Mucosa of descending colon (tissue), 3 donors: ENCODE data around the gene C2orf49. TPM values are rescaled to one million over a fixed set of nuclear protein-coding genes. Genes with fewer than 3 reads are reported as not detected.

ENCODE experiments used
- ATAC-seq: fragments of 200-7000 bp; cut with Tn5 transposase; one replicate; pipeline ENCODE4 v1.9.1; 2020; ENCODE audit warnings: mild to moderate bottlenecking, moderate library complexity
- DNase-seq, 3 donors: peaks; one replicate each; pipeline ENCODE4 v3.0.0-alpha.2; 2020
- H3K36me3 ChIP-seq: fragments of 200-600 bp; one replicate; pipeline ENCODE4 v1.8.0; 2021; ENCODE audit warnings: low read depth, mild to moderate bottlenecking
- H3K4me1 ChIP-seq: fragments of 200-600 bp; one replicate; pipeline ENCODE4 v1.8.0; 2021; ENCODE audit warnings: low read depth, mild to moderate bottlenecking
- H3K4me3 ChIP-seq: fragments of 200-600 bp; one replicate; pipeline ENCODE4 v1.8.0; 2021; ENCODE audit warnings: mild to moderate bottlenecking
- H3K9me3 ChIP-seq: fragments of 200-600 bp; one replicate; pipeline ENCODE4 v1.8.0; 2021; ENCODE audit warnings: mild to moderate bottlenecking
- CTCF ChIP-seq: fragments of 200-600 bp; IDR thresholded peaks from one replicate; pipeline ENCODE4 v1.8.0; 2022; ENCODE audit warnings: antibody characterized with exemption, mild to moderate bottlenecking
- intact Hi-C, 2 donors: fragments of 100-400 bp; cut with DNase I in 1 of 2; cut with micrococcal nuclease in 1 of 2; formaldehyde crosslinking; loops; one replicate each; pipeline versions ENCODE4 v1.11.0 to v1.11.1; 2022; cut with DNase I, micrococcal nuclease
- total RNA-seq, 3 donors: library from RNA; stranded (reverse); fragmentation: NEBNext Ultra II Directional in 2 of 3; extraction: Animal tissue kit (Norgen Biotek cat#: 25700) in 2 of 3; gene quantifications; one replicate each; pipeline versions ENCODE4 v1.2.1 to v1.2.4, GENCODE V29; 2021 to 2023
- donor health status: DM: no; HTN: no; CAD: no; lungs with moderate emphysema.
- donor health status: DM: no; HTN: no; CAD: no.
- donor health status: DM: no; HTN: yes; CAD: no.

Gene C2orf49
- total RNA-seq, 3 donors from 2014 or later, result 11.0 to 21.0 (median 11.6) TPM

GRCh38 chr2:105369777-105370690 lies 32.7 kb downstream of the C2orf49 start:
- peak; percentile 83 for TF ChIP-seq CTCF
- H3K4me3 ChIP-seq, result no peak overlapping the region
- H3K4me1 ChIP-seq, result peaks cover 6% of the 10 kb centered on the region
- H3K36me3 ChIP-seq, result peaks cover 8% of the 10 kb centered on the region
- intact Hi-C loops, result loop anchor here (5.0 kb wide), 2 partner anchors 147 to 152 kb away; no protein-coding TSS in a partner anchor
- ATAC-seq, result peak; percentile 94
- DNase-seq, result peak; percentile 89 to 94 (median 93)
- no peaks in the 10 kb centered on the region for H3K9me3 ChIP-seq

GRCh38 chr2:105371156-105371555 lies 33.8 kb downstream of the C2orf49 start:
- peaks cover 3% of the 10 kb centered on the region for H3K36me3 ChIP-seq
- TF ChIP-seq CTCF, result no peak
- H3K9me3 ChIP-seq, result no peaks in the 10 kb centered on the region
- ATAC-seq (no peak), DNase-seq (no peak)
- intact Hi-C loops, result loop anchor here in 1 of 2 donors (5.0 kb wide), 1 partner anchor 151 kb away; no protein-coding TSS in a partner anchor
- peaks cover 6% of the 10 kb centered on the region for H3K4me1 ChIP-seq
- no peak overlapping the region for H3K4me3 ChIP-seq

- no peaks in the 10 kb centered on the region for H3K9me3 ChIP-seq
- no peak overlapping the region for H3K4me3 ChIP-seq
- ATAC-seq (no peak), DNase-seq (no peak)
- no peaks in the 10 kb centered on the region for H3K36me3 ChIP-seq
- no peak for TF ChIP-seq CTCF
- peaks cover 6% of the 10 kb centered on the region for H3K4me1 ChIP-seq
- intact Hi-C loops, result loop anchor here in 1 of 2 donors (5.0 kb wide), 1 partner anchor 150 kb away; no protein-coding TSS in a partner anchor
These were observed 34.5 kb downstream of the C2orf49 start for GRCh38 chr2:105371810-105372209.

- no peaks in the 10 kb centered on the region for H3K36me3 ChIP-seq
- H3K4me1 ChIP-seq, result peaks cover 1% of the 10 kb centered on the region
- ATAC-seq (no peak), DNase-seq (no peak)
- H3K4me3 ChIP-seq, result no peak overlapping the region
- H3K9me3 ChIP-seq, result no peaks in the 10 kb centered on the region
- intact Hi-C loops, result loop anchor here in 1 of 2 donors (5.0 kb wide), 1 partner anchor 149 kb away; no protein-coding TSS in a partner anchor
- TF ChIP-seq CTCF, result no peak
These were observed 36.0 kb downstream of the C2orf49 start for GRCh38 chr2:105373344-105373781.

- Histone ChIP-seq H3K4me1 (no peaks in the 10 kb centered on the region), H3K36me3 (no peaks in the 10 kb centered on the region), H3K4me3 (no peak overlapping the region), H3K9me3 (no peaks in the 10 kb centered on the region)
- ATAC-seq (peak; percentile 6), DNase-seq (no peak)
- intact Hi-C loops, result loop anchor here in 1 of 2 donors (5.0 kb wide), 1 partner anchor 148 kb away; no protein-coding TSS in a partner anchor
- no peak for TF ChIP-seq CTCF
These were observed 36.6 kb downstream of the C2orf49 start for GRCh38 chr2:105373895-105374401.
